Mucosa of gallbladder (tissue), 1 donor: ENCODE results near the gene FIGNL1. TPM values are rescaled to one million over a fixed set of nuclear protein-coding genes. Genes with fewer than 3 reads are reported as not detected.

Experiments
- DNase-seq: peaks from one replicate; pipeline ENCODE4 v3.0.0-alpha.2; 2020; ENCODE audit warnings: low spot score
- total RNA-seq: library from RNA; stranded (reverse); gene quantifications from one replicate; pipeline ENCODE4 v1.2.1, GENCODE V29; 2021
- donor health status: DM: no; HTN: no; CAD: no.

Gene FIGNL1
- total RNA-seq, 1 donor from 2014 or later, result 7.6 TPM

- no peak for DNase-seq
These were observed 18.8 kb downstream of the FIGNL1 start for GRCh38 chr7:50431316-50431715.

DNA sequence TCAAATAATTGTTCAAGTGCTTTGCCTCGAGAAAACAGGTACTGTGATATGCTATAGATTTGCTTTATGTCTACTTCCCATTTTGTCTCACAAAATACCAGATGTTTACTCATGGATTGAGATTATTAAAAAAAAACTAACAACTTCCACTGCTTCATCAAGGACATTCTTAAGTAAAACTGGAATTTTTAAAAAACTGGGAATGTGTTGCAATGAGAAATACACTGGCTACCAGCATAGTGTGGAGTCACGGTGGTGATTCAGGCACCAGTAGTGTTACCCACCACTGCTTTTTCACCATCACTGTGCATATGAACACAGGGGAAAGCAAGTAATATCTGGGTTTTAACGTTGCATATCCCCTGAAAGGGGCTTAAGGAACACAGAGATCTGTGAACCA, 21.2 kb downstream of the FIGNL1 start:
- no peak for DNase-seq

DNA sequence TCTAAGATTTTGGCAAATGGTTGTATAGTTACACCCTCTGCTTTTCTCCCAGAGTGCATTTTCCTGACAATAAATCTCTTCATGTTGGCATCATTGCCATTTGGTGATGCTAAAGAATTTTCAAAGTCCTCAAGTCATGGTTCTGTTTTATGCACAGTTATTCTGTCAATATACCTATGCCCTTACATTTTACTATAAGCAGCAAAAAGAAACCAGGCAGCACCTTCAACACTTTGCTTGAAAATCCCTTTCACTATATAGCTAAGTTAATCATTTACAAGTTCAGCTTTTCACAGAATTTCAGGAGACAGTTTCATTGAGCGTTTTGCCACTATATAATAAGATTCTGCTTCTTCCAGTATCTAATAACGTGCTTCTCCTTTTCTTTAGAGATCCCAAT, 22.6 kb downstream of the FIGNL1 start:
- no peak for DNase-seq

- no peak for DNase-seq
These were observed 23.7 kb downstream of the FIGNL1 start for GRCh38 chr7:50426280-50427045.

GRCh38 chr7:50425318-50425717, 24.8 kb downstream of the FIGNL1 start:
- no peak for DNase-seq

DNA sequence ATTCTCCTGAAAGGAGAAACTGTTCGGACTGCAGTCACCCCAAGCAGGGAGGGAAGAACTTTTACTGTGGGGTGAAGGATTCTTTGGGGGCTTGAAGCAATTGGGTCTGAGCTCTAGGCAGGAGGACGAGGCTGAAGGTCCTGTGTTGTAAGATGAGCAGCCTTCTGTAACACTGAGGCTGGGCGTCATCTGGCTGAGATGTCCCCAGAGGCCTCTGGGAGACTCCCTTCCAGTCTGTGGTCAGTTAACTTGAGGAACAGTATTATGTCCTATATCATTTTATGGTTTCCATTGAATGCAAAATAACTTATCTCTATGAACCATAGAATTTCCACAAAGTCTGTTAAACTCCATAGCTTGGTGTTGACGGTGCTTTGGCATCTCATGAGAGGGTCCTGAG, 26.3 kb downstream of the FIGNL1 start:
- DNase-seq, result no peak

- DNase-seq, result no peak
These were observed 27.3 kb downstream of the FIGNL1 start for GRCh38 chr7:50422858-50423257.

DNA sequence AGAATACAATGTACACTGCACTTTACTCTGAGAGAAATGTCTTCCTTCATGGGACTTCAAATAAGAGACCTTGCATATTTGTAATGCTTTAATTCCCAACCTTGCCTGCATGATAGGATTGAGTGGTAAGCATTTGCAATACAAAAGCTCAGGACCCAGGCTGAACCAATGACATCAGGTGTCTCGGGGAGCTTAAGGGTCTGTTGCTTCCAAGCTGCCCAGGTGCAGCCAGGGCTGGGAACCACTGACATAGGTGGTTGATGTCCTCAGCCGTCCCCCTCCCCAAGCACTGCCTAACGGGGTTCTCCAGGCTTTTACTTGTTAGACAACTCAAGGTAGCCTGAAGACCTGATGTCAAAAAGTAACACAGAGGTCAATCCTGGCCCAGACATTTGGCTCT, 29.1 kb downstream of the FIGNL1 start:
- no peak for DNase-seq

- no peak for DNase-seq
These were observed 31.4 kb downstream of the FIGNL1 start for GRCh38 chr7:50418526-50419290.

GRCh38 chr7:50418086-50418515, 32.0 kb downstream of the FIGNL1 start:
- DNase-seq, result peak; percentile 75

DNA sequence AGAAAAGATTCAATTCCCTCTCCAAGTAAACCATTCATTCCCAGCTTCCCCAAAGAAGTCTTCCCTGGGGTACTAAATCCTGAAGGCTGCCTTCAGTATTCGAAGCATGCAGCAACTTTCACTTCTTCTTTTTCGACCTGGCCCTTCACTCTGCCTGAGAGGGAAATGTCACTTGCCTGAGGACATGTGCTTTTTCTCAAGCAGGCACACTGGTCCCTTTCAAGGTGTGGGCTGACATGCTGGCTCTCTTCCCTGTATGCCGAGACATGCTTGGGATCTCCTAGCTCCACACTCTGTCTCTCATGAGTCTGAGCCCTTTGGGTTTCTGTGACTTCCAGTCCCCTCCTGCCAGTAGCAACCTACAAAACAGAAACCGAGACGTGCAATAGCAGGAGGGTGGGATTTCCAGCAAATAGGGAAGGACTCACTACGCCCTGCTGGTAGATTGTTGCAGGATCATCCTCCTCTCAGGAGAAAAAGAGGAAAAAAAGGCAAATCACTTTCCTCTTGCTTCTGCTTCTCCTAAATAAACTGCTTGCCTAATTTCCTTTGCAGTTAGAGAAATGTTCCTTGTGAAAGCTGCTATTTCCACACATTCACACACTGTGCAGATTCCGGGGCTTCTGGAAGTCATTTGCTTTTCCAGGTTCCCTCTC, 33.5 kb downstream of the FIGNL1 start:
- DNase-seq, result no peak

GRCh38 chr7:50415844-50416364, 34.2 kb downstream of the FIGNL1 start:
- DNase-seq, result no peak

DNA sequence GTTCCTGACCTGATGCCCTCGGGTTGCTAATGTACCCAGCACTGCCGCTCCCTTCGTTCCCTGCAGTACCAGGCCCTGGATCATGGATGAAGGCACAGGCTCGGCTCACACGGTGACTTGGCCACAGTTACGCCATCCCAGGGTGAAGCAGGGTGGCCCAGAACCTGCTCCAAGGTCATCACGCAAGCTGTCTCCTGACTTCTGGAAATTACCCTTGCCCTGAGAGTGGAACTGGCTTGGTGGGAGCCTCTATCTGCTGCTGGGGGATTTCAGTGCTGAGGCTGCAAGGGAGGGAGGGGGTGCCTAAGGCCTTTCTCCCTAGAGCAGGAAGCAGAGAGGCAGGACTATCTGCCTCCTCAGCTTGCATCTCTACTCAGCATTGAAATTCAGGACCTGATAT, 36.6 kb downstream of the FIGNL1 start:
- no peak for DNase-seq

- no peak for DNase-seq
These were observed 37.2 kb downstream of the FIGNL1 start for GRCh38 chr7:50412973-50413372.

DNA sequence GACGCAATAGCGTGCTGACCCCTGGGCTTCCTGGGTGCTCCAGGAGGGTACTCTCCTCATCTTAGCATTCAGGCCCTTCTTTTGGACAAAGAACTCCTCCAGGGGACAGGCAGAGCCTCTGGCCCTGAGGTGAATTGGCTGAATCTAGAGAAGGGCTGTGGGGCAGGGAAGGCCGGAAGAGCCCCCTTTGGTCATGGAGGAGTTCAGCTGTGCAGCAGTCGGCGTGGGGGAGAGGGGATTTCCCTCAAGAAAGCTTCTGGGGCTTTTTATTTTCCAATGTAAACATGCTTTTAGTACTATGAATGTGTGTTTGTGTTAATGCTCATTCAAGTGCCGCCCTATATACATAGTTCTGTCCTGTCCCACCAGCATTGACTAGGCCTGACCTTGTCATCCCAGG, 38.8 kb downstream of the FIGNL1 start:
- no peak for DNase-seq

DNA sequence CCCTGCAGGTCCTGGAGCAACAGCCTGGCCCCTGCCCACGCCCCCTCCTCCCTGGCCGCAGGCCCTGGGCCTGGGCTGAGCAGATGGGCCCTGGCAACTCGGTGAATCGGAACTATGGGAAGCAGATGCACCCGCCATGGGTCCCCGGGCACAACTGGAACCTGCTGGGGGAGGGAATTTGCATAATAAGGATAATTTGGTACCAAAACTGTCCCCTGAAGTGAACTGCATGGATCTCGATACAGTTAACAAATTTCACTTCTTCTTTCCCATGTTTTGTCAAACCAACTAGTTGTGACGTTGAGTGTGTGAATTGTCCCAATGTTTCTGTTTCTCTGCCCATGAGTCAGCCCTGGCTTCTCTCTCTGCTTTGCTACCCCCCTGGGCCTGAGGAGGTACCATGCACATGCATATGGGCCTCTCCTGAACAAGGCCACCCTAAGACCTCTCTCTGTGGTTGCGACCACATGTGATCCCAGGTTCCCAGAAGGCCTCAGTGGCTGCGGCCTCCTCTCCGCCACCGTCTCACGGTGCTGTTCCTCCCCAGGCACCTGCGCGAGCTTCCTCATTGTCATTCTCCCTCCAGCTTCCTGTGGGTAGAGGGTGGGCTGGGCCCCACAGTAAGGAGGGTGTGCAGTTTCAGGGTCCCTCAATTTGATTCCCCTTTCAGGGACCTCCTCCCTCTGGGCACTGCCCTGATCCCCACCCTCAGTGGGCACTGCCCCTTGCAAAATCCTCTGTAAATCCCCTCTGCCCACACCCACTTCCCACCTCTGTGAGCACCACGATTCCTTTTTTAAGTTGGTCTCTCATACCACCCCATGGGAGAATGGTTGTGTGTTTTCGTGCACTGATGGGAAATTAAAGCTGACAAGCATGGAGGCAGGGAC, 40.0 kb downstream of the FIGNL1 start:
- DNase-seq, result no peak

- DNase-seq, result no peak
These were observed 43.2 kb downstream of the FIGNL1 start for GRCh38 chr7:50406935-50407334.

GRCh38 chr7:50405221-50405620, 44.9 kb downstream of the FIGNL1 start:
- no peak for DNase-seq

DNA sequence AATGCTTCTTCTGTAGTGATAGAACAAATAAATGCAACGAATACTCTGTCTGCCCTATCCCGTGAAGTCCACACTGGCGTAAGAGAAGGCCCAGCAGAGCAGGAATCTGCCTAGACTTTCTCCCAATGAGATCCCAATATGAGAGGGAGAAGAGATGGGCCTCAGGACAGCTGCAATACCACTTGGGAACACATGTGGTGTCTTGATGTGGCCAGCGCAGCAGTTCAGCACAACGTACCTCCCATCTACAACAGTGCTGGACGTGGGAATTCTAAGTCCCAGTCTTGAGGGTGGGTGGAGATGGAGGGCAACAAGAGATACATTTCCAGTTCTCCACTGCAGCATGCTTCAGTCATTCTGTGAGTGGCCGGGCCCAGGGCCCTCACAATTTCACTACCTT, 45.8 kb downstream of the FIGNL1 start:
- DNase-seq, result no peak

DNA sequence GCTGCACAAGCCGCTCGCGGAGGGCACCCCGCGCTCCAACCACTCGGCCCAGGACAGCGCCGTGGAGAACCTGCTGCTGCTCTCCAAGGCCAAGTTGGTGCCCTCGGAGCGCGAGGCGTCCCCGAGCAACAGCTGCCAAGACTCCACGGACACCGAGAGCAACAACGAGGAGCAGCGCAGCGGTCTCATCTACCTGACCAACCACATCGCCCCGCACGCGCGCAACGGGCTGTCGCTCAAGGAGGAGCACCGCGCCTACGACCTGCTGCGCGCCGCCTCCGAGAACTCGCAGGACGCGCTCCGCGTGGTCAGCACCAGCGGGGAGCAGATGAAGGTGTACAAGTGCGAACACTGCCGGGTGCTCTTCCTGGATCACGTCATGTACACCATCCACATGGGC, 50.0 kb downstream of the FIGNL1 start:
- no peak for DNase-seq

DNA sequence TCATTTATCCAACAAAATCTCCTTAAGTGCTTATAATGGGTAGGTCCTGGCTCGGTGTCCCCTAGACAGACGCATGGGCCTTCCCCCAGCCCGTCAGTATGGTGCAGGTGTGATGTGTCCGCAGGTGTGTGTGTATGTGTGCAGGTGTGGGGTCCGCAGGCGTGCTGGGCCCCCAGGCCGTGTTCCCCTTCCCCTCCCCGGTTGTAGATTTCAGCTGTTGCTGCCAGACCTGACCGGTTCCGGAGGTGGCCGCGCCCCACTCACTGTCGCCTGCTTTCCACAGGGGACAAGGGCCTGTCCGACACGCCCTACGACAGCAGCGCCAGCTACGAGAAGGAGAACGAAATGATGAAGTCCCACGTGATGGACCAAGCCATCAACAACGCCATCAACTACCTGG, 50.5 kb downstream of the FIGNL1 start:
- no peak for DNase-seq

GRCh38 chr7:50399206-50399605, 50.9 kb downstream of the FIGNL1 start:
- DNase-seq, result no peak
